ENCODE data around the gene POU4F1. TPM values are rescaled to one million over a fixed set of nuclear protein-coding genes. Genes with fewer than 3 reads are reported as not detected.

Gene POU4F1
- polyA plus RNA-seq, 3 donors: not detected

DNA sequence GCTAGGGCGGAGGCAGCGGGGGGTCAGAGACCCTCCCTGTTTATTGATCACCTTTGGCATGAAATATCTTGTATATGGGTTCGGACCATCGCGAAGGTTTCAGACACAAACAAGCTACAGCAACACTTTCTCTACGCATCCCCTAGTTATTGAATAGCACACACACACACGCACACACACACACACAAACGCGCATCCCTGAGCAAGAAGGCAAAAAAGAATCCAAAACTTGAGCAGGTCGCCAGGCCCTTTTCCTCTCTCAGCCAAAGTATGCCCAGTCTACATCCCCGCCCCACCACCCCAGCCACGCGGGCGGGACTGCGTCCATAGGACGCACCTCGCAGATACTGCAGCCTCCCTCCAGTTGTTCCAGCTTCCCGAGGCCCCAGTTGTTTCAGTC lies 16.0 kb downstream of the POU4F1 start:
- H3K79me2 ChIP-seq (ENCODE audit: insufficient read depth, low read length): no peaks in the 10 kb centered on the region
- TF ChIP-seq CTCF (IDR thresholded peaks at IDR 0.05): no peak
- Mint-ChIP-seq H3K36me3 (peaks cover 3 to 6% of the 10 kb centered on the region in 2 donors), H3K27me3 (ENCODE audit: low read depth in 3 of 3) (peaks cover 63 to 70% (median 67%) of the 10 kb centered on the region in 3 donors), H3K4me3 (peak overlapping the region in 1 of 2 donors; percentile 76), H3K9me3 (peaks cover 2 to 28% (median 13%) of the 10 kb centered on the region in 7 donors), H3K4me1 (peaks cover 3% of the 10 kb centered on the region), H3K27ac (no peak overlapping the region)
- peaks cover 0 to 19% of the 10 kb centered on the region in 2 donors for H3K9me3 ChIP-seq (replicated peaks in 1 of 2; ENCODE audit: control insufficient read depth in 1 of 2, insufficient read depth in 1 of 2, low read length in 2 of 2)
- H4K20me1 ChIP-seq (ENCODE audit: insufficient read depth, low read length): no peaks in the 10 kb centered on the region
- H3K27me3 ChIP-seq (ENCODE audit: control insufficient read depth in 2 of 2, insufficient read depth in 2 of 2, low read length in 2 of 2): peaks cover 59 to 87% of the 10 kb centered on the region in 2 donors
- no peak overlapping the region for H3K4me3 ChIP-seq (replicated peaks in 1 of 3; ENCODE audit: low read depth in 2 of 3, low read length in 3 of 3)
- 11% methylated on average over 12 of the region's 18 CpGs for WGBS (ENCODE audit: insufficient coverage)
- intact Hi-C loops (cut with micrococcal nuclease): no loop called here
- no peak overlapping the region for H3K9ac ChIP-seq (ENCODE audit: insufficient read depth, low read length, poor library complexity, severe bottlenecking)
- no peak overlapping the region for H3K4me2 ChIP-seq (replicated peaks; ENCODE audit: extremely low read depth, low read length, poor library complexity, severe bottlenecking)
- H3K27ac ChIP-seq (ENCODE audit: low read depth in 1 of 2, low read length in 2 of 2): no peak overlapping the region
- H3K36me3 ChIP-seq (replicated peaks in 1 of 2; ENCODE audit: control insufficient read depth in 1 of 2, insufficient read depth in 2 of 2, low read length in 2 of 2): no peaks in the 10 kb centered on the region
- DNase-seq: no peak
- no peaks in the 10 kb centered on the region for H3K4me1 ChIP-seq (ENCODE audit: control insufficient read depth in 1 of 2, insufficient read depth in 2 of 2, low read length in 2 of 2)
- no peak overlapping the region for H2AFZ ChIP-seq (ENCODE audit: insufficient read depth, low read depth, low read length, poor library complexity, severe bottlenecking)

DNA sequence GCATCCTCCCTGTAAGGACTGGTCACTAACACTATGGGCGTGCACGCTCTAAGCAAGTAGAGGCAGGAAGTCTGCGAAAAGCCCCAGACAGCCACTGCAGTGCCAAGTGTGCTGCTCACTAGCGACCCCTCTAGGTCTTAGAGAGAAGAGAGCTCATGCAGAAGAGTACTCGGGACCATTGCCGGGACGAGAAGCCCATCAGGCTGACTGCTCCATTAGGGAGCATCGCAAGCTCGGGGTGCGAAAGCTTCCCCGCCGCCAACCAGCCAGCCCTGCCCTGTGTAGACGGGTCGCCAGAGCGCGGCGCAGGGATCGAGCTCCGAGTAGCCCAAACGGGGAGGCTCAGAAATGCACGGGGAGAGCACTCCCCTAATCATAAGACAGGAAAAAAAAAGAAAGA lies 16.6 kb downstream of the POU4F1 start:
- Histone ChIP-seq H3K27ac (ENCODE audit: low read depth in 1 of 2, low read length in 2 of 2) (no peak overlapping the region), H3K4me1 (ENCODE audit: control insufficient read depth in 1 of 2, insufficient read depth in 2 of 2, low read length in 2 of 2) (no peaks in the 10 kb centered on the region), H4K20me1 (ENCODE audit: insufficient read depth, low read length) (no peaks in the 10 kb centered on the region), H2AFZ (ENCODE audit: insufficient read depth, low read depth, low read length, poor library complexity, severe bottlenecking) (no peak overlapping the region), H3K4me2 (replicated peaks; ENCODE audit: extremely low read depth, low read length, poor library complexity, severe bottlenecking) (no peak overlapping the region), H3K4me3 (replicated peaks in 1 of 3; ENCODE audit: low read depth in 2 of 3, low read length in 3 of 3) (no peak overlapping the region), H3K36me3 (replicated peaks in 1 of 2; ENCODE audit: control insufficient read depth in 1 of 2, insufficient read depth in 2 of 2, low read length in 2 of 2) (no peaks in the 10 kb centered on the region), H3K79me2 (ENCODE audit: insufficient read depth, low read length) (no peaks in the 10 kb centered on the region), H3K9me3 (replicated peaks in 1 of 2; ENCODE audit: control insufficient read depth in 1 of 2, insufficient read depth in 1 of 2, low read length in 2 of 2) (peaks cover 0 to 19% of the 10 kb centered on the region in 2 donors), H3K27me3 (ENCODE audit: control insufficient read depth in 2 of 2, insufficient read depth in 2 of 2, low read length in 2 of 2) (peaks cover 57 to 84% of the 10 kb centered on the region in 2 donors), H3K9ac (ENCODE audit: insufficient read depth, low read length, poor library complexity, severe bottlenecking) (no peak overlapping the region)
- Mint-ChIP-seq H3K4me3 (peak overlapping the region in 1 of 2 donors; percentile 76), H3K4me1 (peaks cover 3% of the 10 kb centered on the region), H3K27ac (no peak overlapping the region), H3K36me3 (peaks cover 3 to 6% of the 10 kb centered on the region in 2 donors), H3K27me3 (ENCODE audit: low read depth in 3 of 3) (peaks cover 57 to 64% (median 63%) of the 10 kb centered on the region in 3 donors), H3K9me3 (peaks cover 2 to 28% (median 13%) of the 10 kb centered on the region in 7 donors)
- WGBS (ENCODE audit: insufficient coverage): 10% methylated on average over 12 of the region's 21 CpGs
- no peak for DNase-seq
- peak; percentile 17 for TF ChIP-seq CTCF (IDR thresholded peaks at IDR 0.05)
- intact Hi-C loops (cut with micrococcal nuclease): no loop called here

Data from CD14-positive monocyte (primary cell).